Pulmonary artery endothelial cell (primary cell): ENCODE data around the gene PCBP4. TPM values are rescaled to one million over a fixed set of nuclear protein-coding genes. Genes with fewer than 3 reads are reported as not detected.

Experiments used
- DNase-seq: peaks from one replicate; pipeline ENCODE4 v3.0.0-alpha.2; 2011; ENCODE audit warnings: low read depth, low spot score
- total RNA-seq: library from RNA; depleted of rRNA; stranded (reverse); fragments of >200 nt; gene quantifications from 2 replicates; pipeline ENCODE4 v1.2.3, GENCODE V29; 2014

PCBP4 gene
- total RNA-seq, 1 donor from 2014 or later: 32.2 TPM

- no peak for DNase-seq
These were observed 50.8 kb downstream of the PCBP4 start for GRCh38 chr3:51916418-51916817.

- no peak for DNase-seq
These were observed 59.2 kb downstream of the PCBP4 start for GRCh38 chr3:51908026-51908425.

Other genes with a start within 250 kb of the PCBP4 start
- gene IQCF6, start 188.2 kb downstream of the PCBP4 start, total RNA-seq: not detected in 2 replicates
- not detected in 2 replicates for gene IQCF2, start 105.8 kb downstream of the PCBP4 start, total RNA-seq
- gene IQCF5, start 91.9 kb downstream of the PCBP4 start, total RNA-seq: not detected in 2 replicates
- gene IQCF1, start 64.1 kb downstream of the PCBP4 start, total RNA-seq: 0.13 TPM in 1 of 2 replicates, not detected in the other
- gene RRP9, start 25.6 kb downstream of the PCBP4 start, total RNA-seq: 33.2 and 50.7 TPM in 2 replicates
- 10.1 and 11.7 TPM in 2 replicates for gene PARP3, start 25.1 kb downstream of the PCBP4 start, total RNA-seq
- 0.07 TPM in 2 replicates for gene GPR62, start 12.1 kb downstream of the PCBP4 start, total RNA-seq
- gene ABHD14B, start 6.6 kb upstream of the PCBP4 start, total RNA-seq: 12.1 and 17.8 TPM in 2 replicates
- 5.0 and 6.7 TPM in 2 replicates for gene ABHD14A, start 7.6 kb upstream of the PCBP4 start, total RNA-seq
- gene ACY1, start 16.1 kb upstream of the PCBP4 start, total RNA-seq: 14.6 and 23.7 TPM in 2 replicates
- 990 and 1,401 TPM in 2 replicates for gene RPL29, start 28.4 kb upstream of the PCBP4 start, total RNA-seq
- 10.7 and 14.4 TPM in 2 replicates for gene DUSP7, start 89.1 kb upstream of the PCBP4 start, total RNA-seq
- 14.9 and 21.2 TPM in 2 replicates for gene POC1A, start 187.0 kb upstream of the PCBP4 start, total RNA-seq
- 44.6 and 58.4 TPM in 2 replicates for gene ALAS1, start 230.7 kb upstream of the PCBP4 start, total RNA-seq